Left forelimb (tissue), 1 donor: Measurements from ENCODE around the gene VPS52.
A peak's percentile ranks its signal among the peaks of the same experiment; 100 is the strongest.

ENCODE experiments used
- DNase-seq: peaks from one replicate; pipeline ENCODE4 v3.0.0-alpha.2; 2018; ENCODE audit warnings: low spot score

The VPS52 gene, protein sequence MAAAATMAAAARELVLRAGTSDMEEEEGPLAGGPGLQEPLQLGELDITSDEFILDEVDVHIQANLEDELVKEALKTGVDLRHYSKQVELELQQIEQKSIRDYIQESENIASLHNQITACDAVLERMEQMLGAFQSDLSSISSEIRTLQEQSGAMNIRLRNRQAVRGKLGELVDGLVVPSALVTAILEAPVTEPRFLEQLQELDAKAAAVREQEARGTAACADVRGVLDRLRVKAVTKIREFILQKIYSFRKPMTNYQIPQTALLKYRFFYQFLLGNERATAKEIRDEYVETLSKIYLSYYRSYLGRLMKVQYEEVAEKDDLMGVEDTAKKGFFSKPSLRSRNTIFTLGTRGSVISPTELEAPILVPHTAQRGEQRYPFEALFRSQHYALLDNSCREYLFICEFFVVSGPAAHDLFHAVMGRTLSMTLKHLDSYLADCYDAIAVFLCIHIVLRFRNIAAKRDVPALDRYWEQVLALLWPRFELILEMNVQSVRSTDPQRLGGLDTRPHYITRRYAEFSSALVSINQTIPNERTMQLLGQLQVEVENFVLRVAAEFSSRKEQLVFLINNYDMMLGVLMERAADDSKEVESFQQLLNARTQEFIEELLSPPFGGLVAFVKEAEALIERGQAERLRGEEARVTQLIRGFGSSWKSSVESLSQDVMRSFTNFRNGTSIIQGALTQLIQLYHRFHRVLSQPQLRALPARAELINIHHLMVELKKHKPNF

DNA sequence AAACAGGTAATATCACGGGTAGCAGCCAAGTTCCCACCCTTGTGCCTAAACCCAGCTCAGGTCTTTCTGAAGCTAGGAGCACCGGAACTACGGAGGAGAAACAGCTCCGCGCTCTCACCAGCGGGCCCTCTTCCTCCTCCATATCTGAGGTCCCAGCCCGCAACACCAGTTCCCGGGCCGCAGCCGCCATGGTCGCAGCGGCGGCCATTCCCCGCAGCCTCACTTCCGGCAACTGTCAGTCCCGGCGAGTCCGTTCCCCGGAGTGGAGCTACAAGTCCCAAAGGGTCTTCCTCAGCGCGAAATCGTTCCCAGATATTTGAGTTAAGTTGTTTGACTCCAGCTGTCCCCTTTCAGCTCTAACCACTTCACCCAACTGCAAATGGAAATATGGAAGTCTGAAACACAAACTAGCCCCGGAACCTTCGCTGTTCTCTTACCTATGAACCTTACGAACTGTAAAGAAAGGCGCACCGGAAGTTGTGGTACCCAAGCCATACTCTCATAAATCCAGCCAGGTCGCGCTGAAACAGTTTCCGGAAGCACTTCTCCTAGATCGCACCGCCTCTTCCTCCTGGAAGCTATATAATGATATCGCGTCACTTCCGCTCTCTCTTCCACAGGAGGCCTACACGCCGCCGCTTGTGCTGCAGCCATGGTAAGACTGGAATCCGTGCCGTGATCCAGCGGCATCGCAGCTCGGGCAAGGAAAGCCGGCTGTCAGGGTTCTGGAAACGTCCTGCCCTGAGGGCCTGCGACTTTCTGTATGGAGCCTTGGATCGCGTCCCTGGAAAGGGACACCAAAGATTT lies at the start of gene VPS52, which contains the start of gene RPS18:
VPS52 (minus strand) TSS at position 409 of the 807 bp plus-strand sequence; CDS start at position 208, 201 bp downstream.
RPS18 (plus strand) TSS at position 608 of the 807 bp plus-strand sequence; CDS start at position 653, 45 bp downstream.
- DNase-seq, result peak; percentile 93

DNA sequence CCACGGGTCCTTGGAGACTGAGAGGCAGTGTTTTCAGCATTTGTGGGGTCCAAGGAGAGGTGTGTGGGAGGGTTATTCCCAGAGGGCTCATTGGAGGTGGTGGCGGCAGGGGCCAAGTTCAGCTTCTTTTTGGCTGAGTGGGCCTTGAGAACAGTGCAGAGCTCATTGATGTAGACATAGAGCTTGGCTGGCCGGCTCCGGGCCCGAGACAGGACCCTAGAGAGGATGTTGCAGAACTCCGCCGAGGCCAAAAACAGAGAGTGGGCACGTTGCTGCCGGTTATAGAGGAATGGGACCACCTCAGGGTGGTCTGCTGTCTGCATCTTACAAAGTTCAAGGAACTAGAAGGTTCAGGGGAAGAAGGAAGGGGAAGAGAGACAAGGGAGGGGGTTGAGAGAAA lies 49.6 kb upstream of the VPS52 start:
- no peak for DNase-seq

GRCh38 chr6:33320315-33321181 lies 48.9 kb upstream of the VPS52 start:
- no peak for DNase-seq

DNA sequence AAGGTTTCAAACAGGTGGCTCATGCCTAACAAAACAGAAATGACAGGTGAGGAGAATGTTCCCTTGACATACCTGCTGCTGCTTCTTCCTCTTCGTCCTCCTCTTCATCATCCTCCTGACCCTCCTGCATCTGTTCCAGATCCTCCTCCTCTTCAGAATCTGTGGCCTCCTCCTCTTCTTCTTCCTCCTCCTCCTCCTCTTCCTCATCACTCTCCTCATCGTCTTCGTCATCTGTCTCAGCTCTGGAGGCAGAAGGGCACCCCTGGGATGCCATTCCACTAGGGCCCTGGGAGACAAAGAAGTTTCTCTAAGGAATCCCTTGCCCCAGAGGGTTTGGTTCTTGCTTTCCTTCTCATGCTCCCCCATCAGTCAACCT lies 48.3 kb upstream of the VPS52 start:
- DNase-seq, result no peak

DNA sequence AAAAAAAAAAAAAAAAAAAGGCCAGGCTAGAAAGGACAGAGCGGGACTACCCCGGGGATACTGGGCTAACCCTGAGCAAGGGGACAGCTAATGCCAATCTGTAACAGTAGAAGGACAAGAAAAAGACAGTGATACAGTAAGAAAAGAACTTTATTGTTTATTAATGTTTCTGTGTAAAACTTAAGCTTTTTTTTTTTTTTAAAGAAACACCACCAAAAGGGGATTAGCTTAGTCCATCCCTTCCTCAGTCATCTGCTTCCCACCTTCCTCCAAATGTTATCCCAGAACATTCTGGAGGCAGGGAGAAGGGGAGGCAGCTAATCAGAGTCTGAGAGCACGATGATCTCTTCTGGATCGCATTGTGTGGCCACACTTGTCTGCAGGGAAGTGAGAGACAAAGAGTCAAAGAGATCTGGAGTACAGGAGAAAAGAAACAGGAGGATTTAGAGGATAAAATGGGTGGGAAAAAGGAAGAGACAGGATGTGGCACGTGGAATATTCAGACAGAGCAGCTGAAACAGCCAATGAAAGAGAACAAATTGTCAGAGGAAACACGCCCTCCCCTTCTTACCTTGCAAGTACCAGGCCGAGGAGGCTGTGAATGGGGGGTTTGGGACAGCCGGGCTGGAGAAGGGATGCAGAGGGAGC lies 46.9 kb upstream of the VPS52 start:
- DNase-seq, result no peak

DNA sequence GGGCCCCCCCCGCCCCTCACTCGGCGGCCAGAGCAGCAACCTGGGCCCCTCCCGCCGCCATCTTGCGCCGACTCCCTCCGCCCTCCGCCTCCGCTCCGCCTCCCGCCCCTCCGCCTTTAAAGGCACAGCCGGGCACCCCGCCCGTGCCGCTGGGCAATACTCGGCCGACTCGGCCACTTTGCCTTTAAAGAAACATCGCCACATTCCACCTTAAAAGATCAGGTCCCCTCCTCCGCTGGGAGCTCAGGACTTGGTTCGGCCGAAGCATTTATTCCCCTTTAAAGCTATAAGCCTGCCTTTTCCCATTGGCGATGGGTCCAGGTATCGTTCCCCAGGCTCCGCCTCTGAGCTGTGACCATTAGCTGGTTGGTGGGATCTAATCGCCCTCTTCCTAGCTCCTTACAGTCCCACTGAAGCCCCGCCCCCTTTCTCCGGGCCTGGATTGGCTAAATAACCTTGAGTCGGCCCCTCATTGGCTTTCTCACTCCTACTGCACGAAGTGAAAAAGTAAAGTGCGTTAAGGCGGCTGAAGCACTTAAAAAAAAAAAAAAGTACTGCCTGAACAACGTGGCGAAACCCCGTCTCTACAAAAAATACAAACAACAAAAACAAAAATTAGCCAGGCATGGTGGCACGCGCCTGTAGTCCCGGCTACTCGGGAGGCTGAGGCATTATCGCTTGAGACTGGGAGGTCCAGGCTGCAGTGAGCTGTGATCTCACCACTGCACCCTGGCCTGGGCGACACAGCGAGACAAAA lies 46.2 kb upstream of the VPS52 start, which contains the start of gene ZBTB22:
ZBTB22 (minus strand) TSS at position 76 of the 757 bp plus-strand sequence. CDS start 828 bp downstream, outside the sequence.
- DNase-seq, result peak; percentile 97

DNA sequence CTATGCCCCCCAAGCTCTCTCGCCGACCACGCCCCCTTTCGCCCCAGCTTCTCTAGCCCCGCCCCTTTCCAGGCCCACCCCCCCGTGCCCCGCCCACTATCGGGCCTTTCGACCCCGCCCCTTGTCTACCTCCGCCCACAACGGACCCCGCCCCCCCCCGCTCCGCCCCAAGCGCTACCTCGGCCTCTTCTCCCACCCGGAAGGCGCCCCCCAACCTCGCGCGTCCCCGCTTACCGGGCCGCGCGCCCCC lies 45.7 kb upstream of the VPS52 start:
- DNase-seq, result no peak

DNA sequence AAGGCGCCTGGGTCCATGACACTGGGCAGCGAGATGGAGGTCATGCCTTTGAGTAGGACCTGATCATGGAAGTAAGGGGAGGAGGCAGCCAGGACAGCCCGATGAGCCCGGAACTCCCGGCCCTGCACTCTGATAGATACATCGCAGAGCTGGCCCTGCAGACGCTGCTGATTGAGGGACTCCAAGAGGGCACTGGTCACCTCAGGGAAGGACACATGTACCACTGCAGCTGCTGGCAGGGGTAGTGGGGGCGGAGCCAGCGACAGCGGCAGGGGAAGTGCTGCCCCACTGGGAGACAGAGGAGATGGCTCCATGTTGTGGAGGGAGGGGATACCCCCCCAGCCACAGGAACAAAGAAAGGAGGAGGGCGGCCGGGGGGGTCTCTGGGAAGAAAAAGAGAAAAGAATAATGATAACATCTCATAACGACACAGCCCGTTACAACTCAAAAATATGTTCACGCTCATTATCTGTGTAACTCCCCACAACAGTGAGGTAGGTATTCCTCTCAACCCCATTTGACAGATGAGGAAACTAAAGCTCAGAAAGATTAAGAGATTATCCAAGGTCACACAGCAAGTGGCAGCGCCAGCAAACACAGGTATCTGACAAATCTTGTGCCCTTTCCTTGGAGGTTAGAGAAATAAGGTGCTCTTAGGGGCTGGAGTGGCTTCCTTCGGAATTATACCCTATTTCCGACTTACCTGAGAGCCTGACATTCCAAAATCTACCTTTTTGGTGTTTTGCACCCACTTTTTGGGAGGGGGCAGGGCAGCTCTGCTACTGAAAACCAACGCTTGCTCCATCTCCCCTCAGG lies 45.1 kb upstream of the VPS52 start:
- no peak for DNase-seq

- DNase-seq, result no peak
Measured at GRCh38 chr6:33315793-33316602, 44.3 kb upstream of the VPS52 start.

DNA sequence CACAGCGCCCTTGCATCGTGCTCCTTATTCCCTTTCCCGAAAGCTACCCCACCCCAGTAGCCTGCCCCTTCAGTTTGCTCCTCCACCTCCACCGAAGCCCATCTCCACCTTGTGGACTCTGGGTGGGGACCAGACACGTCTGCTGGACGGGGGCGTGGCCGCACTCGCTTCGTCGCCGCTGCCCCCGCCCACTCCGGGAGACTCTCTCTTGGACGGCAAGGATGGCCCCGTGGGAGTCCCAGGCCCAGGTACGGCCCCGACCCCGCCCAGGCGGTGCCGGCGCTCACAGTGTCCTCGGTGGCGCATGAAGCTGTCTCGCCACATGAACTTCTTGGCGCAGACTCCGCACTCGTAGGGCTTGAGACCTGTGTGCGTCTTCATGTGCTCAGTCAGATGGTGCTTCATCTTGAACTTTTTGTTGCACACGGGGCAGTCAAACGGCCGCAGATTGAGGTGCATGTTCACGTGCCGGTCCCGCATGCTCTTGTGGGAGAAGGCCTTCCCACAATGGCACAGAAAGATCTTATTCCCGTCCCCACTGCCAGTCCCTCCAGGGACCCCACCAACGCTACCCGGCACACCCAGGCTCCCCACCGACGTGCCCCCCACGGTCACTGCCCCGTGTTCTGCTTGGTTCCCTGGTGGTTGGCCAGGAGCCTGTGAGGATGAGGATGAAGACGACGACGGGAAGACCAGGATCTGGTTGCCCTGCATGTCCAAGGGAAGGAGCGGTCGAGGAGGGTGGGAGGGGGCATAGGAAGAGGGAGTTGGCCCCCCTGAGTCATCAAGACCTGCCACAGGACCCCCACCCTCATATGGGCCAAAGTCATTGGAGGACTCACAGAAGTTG lies 43.5 kb upstream of the VPS52 start:
- no peak for DNase-seq

DNA sequence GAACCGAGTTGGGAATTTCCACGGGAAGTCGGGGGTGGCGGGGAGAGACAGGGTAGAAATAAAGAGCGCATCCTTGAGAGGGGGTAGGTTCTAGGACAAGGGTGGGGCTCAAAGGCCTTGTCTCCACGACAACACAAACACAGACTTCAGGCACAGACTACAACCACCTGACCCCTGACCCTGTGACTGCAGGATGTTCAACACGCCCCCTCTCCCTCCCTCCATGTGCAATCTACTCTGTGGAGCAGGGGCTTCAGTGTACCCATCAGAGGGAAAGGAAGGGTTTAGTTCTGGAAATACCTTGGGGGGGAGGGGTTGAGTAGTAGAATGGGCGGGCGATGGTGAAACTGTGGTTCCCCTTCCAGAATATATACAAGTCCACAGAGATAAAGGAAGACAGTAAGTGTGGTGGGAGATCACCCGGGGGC lies 42.9 kb upstream of the VPS52 start:
- peak; percentile 77 for DNase-seq

DNA sequence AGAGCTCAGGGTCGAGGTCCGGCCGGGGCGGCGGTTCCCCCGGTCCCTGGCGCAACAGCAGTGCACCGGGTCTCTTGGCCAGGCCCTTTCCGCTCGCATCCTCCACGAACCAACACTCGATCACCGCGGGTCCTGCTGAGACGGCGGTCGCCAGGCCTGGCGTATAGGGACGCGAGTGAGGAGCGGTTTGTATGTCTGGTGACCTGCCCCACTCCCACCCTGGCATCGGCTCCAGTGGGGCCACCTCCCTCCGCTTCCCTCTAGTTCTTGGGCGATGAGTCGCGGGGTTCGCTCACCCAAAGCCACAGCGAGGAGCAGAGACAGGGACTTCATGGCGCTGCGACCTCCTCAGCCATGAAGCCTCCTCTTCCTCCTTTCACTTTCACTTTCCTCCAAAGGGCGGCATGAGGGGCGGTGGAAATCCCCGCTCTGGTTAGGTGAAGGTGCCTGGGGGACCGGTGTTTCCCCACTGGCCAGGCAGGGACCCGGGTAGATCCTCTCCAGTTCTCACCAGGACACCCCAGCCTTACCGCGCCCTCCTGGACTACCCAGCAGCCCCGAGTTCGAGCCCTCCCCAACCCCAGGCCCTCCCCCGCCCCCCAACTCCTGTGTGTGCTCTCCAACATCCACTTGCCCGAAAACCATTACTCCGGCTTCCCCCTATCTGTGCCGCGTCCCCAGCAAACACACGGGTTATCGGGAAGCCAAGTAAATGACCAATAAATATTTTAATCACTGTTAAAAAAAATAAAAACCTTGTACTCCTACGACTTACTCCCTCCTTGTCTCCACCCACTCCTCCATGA lies 42.2 kb upstream of the VPS52 start, which contains the start of gene TAPBP:
TAPBP (minus strand) TSS at position 370 of the 806 bp plus-strand sequence; CDS start at position 333, 37 bp downstream.
- DNase-seq, result peak; percentile 84

DNA sequence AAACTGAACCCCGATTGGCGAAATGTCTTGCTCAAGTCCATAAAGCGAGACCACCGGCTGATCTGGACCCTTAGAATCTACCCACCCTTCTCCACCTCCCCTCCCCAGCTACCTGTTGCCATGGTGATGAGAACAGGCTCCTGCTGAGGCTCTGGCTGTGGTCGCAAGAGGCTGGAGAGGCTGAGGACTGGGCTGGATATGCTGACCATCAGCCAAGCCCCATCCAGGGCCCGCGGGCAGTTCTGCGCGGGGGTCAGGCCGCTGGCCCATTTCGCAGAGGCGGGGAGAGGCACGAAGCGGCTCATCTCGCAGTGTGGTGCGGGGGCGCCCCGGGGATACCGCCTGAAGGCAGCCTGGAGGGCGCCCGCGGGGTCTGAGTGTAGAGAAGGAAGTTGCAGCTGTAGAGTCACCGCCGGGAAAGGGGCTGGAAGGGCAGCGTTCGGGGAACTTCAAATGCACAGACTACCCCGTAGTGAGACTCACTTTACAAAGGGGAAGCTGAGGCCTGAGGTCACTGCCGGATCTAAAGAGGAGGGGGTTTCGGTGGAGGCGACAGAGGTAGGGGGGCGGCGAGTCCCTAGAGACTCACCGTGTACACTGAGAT lies 41.5 kb upstream of the VPS52 start:
- peak; percentile 76 for DNase-seq

DNA sequence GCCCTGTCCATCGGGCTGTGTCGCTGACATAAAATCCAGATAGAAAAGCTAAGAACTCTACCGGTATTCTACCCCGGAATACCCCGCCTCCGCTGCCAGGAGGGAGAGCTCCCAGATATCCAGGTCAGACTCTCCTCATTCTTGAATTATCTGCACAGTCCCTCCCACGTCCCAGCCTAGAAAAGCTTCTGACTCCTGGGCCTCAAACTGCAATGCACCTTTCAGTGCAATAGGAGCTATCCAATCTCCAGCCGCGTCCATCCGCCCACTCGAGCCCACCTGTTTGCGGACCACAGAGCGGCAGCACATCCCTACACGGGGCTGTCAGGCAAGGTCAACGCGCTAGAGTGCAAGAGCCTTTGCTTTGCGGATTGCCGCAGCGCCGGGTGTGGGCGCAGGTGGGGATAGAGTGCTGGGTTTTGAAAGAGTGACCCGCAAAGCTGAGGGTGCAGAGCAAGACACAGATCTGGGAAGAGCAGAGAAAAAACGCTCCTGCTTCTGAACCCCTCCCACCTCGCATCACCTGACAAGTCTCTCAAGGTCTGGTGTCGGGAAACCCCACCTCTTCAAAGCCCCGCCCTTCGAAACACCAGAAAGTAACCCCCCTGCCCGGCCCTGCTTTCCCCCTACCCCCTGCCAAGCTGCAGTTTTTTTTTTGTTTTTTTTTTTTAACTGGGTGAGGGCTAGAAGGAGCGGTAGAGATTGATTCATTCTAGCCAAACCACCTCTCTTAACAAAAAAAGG lies 40.9 kb upstream of the VPS52 start:
- DNase-seq, result no peak

DNA sequence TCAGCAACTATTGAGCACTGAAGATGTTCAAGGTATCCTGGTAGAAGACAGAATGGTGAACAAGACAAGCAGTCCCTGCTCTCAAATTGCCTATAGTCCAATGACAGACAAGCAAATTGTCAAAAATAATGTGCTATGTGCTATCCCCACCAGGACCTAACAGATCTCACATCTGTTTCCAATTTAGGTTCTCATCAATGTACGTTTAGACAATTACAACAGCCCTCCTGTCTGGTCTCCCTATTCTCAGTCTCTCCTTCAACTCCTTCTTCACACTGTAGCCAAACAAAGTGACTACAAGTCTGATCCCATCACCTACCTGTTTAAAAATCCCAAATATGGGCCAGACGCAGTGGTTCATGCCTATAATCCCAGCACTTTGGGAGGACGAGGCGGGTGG lies 34.7 kb upstream of the VPS52 start:
- no peak for DNase-seq
